ENCODE data around the gene BRIP1.

- TF ChIP-seq CTCF (IDR thresholded peaks at IDR 0.05), result no peak
- TF ChIP-seq EZH2phosphoT487 (IDR thresholded peaks at IDR 0.05), result no peak
- TF ChIP-seq EZH2 (IDR thresholded peaks at IDR 0.05), result no peak
These were observed 206.6 kb downstream of the BRIP1 start for GRCh38 chr17:61656721-61657217.
